Keratinocyte (primary cell): Measurements from ENCODE around the gene RAB1B. TPM values are rescaled to one million over a fixed set of nuclear protein-coding genes. Genes with fewer than 3 reads are reported as not detected.

Source experiments
- DNase-seq: peaks from one replicate; pipeline ENCODE4 v3.0.0-alpha.2; 2011; ENCODE audit warnings: low read depth, missing footprints, low spot score
- FAIRE-seq: peaks from 2 replicates; lab custom pipeline; 2011; peaks lifted over from hg19 to GRCh38; lab: Jason Lieb, UNC
- H2AFZ ChIP-seq: 2 replicates; pipeline ENCODE4 v1.6.0; 2012; ENCODE audit warnings: low read length, control low read depth, inconsistent platforms; ENCODE audit not compliant: control insufficient read depth
- H3K27ac ChIP-seq: 2 replicates; pipeline ENCODE4 v1.5.1; 2011; ENCODE audit warnings: low read length; ENCODE audit not compliant: control insufficient read depth, insufficient read depth
- H3K27me3 ChIP-seq: 3 replicates; pipeline ENCODE4 v1.6.0; 2011; ENCODE audit warnings: low read length; ENCODE audit not compliant: control insufficient read depth, insufficient read depth; ENCODE audit errors: extremely low read depth
- H3K36me3 ChIP-seq, 2 experiments: 2 replicates in 1 of 2; 3 replicates in 1 of 2; pipeline ENCODE4 v1.5.1; 2011; ENCODE audit warnings: low read length in 2 of 2, mild to moderate bottlenecking in 1 of 2; ENCODE audit not compliant: control insufficient read depth in 2 of 2, insufficient read depth in 2 of 2; ENCODE audit errors: extremely low read depth in 1 of 2
- H3K4me1 ChIP-seq: 3 replicates; pipeline ENCODE4 v1.5.1; 2011; ENCODE audit warnings: low read length; ENCODE audit not compliant: control insufficient read depth, insufficient read depth; ENCODE audit errors: extremely low read depth
- H3K4me2 ChIP-seq: 3 replicates; pipeline ENCODE4 v1.6.0; 2011; ENCODE audit warnings: low read depth, low read length; ENCODE audit not compliant: control insufficient read depth, insufficient read depth; ENCODE audit errors: extremely low read depth
- H3K4me3 ChIP-seq, 3 experiments: fragments of 200-600 bp in 1 of 3; sonication (generic) in 1 of 3; 2 replicates in 2 of 3; 3 replicates in 1 of 3; pipeline ENCODE4 v1.5.1; 2011 to 2016; ENCODE audit warnings: low read length in 3 of 3, mild to moderate bottlenecking in 3 of 3, control low read depth in 2 of 3, inconsistent platforms in 1 of 3, low read depth in 1 of 3, mixed read lengths in 1 of 3, mixed run types in 1 of 3, moderate library complexity in 1 of 3; ENCODE audit not compliant: control insufficient read depth in 2 of 3, insufficient read depth in 2 of 3; ENCODE audit errors: extremely low read depth in 1 of 3
- H3K79me2 ChIP-seq: 2 replicates; pipeline ENCODE4 v1.6.0; 2012; ENCODE audit warnings: low read length; ENCODE audit not compliant: control insufficient read depth, insufficient read depth
- H3K9ac ChIP-seq: 3 replicates; pipeline ENCODE4 v1.6.0; 2011; ENCODE audit warnings: low read length; ENCODE audit not compliant: control insufficient read depth, insufficient read depth; ENCODE audit errors: extremely low read depth
- H3K9me1 ChIP-seq: 3 replicates; pipeline ENCODE4 v1.6.0; 2011; ENCODE audit warnings: low read length; ENCODE audit not compliant: control insufficient read depth, insufficient read depth; ENCODE audit errors: extremely low read depth
- H3K9me3 ChIP-seq: 2 replicates; pipeline ENCODE4 v1.5.1; 2012; ENCODE audit warnings: low read depth, low read length; ENCODE audit not compliant: control insufficient read depth
- H4K20me1 ChIP-seq: 3 replicates; pipeline ENCODE4 v1.6.0; 2011; ENCODE audit warnings: low read length; ENCODE audit not compliant: control insufficient read depth, insufficient read depth; ENCODE audit errors: extremely low read depth
- CTCF ChIP-seq, 3 experiments: IDR thresholded peaks in 1 of 3; conservative IDR thresholded peaks in 1 of 3; optimal IDR thresholded peaks in 1 of 3; 2 replicates in 2 of 3; 3 replicates in 1 of 3; pipeline versions ENCODE3 to v1.5.1; 2011; ENCODE audit warnings: low read length in 3 of 3, mild to moderate bottlenecking in 3 of 3, moderate library complexity in 2 of 3, control low read depth in 1 of 3, inconsistent platforms in 1 of 3; ENCODE audit not compliant: insufficient read depth in 2 of 3; ENCODE audit errors: extremely low read depth in 1 of 3
- EZH2 ChIP-seq: IDR thresholded peaks from one replicate; pipeline ENCODE4 v1.6.1; 2012; ENCODE audit warnings: inconsistent platforms, mild to moderate bottlenecking, low read length, moderate library complexity
- dilution Hi-C: fragments of 300-500 bp; cut with MboI; formaldehyde crosslinking; loops from one replicate; pipeline ENCODE4 v1.7.0; 2020; ENCODE audit warnings: low sequenced_read_pairs; ENCODE audit not compliant: extremely low pct_ligation_motif_present
- polyA plus RNA-seq, 5 experiments: library from polyadenylated mRNA; depleted of rRNA in 3 of 5; stranded (reverse) in 3 of 5; stranded (forward) in 1 of 5; unstranded in 1 of 5; fragments of >200 nt; gene quantifications; 1 replicate in 1 of 5; 2 replicates in 3 of 5; 3 replicates in 1 of 5; pipeline versions ENCODE4 v1.2.1 to v1.2.3, GENCODE V29; 2011 to 2012; ENCODE audit warnings: missing spikeins in 2 of 5, low read depth in 1 of 5, low replicate concordance in 1 of 5

RAB1B gene
- polyA plus RNA-seq, 1 donor (not counting 4 experiments of a cell fraction or from before 2014, with no cell fraction given), result 133 TPM

- Histone ChIP-seq H3K27me3 (peaks cover 11% of the 10 kb centered on the region), H3K4me1 (peaks cover 14% of the 10 kb centered on the region), H3K4me3 (no peak overlapping the region), H3K9me3 (no peaks in the 10 kb centered on the region), H2AFZ (no peak overlapping the region), H3K9ac (no peak overlapping the region), H3K79me2 (no peaks in the 10 kb centered on the region), H4K20me1 (no peaks in the 10 kb centered on the region), H3K27ac (no peak overlapping the region), H3K36me3 (no peaks in the 10 kb centered on the region), H3K4me2 (no peak overlapping the region), H3K9me1 (no peaks in the 10 kb centered on the region)
- TF ChIP-seq CTCF (optimal IDR thresholded peaks at IDR 0.05 in 1 of 3, IDR thresholded peaks at IDR 0.05 in 1 of 3, conservative IDR thresholded peaks at IDR 0.05 in 1 of 3; ENCODE audit: extremely low read depth in 1 of 3, insufficient read depth in 2 of 3, low read length in 3 of 3), result no peak
- TF ChIP-seq EZH2, result no peak
- FAIRE-seq (no peak), DNase-seq (no peak)
- dilution Hi-C loops, result no loop called here
Measured at GRCh38 chr11:66317322-66317722, 48.9 kb downstream of the RAB1B start.

GRCh38 chr11:66317723-66318599 lies 49.5 kb downstream of the RAB1B start:
- FAIRE-seq (peak; percentile 77), DNase-seq (no peak)
- Histone ChIP-seq H4K20me1 (no peaks in the 10 kb centered on the region), H3K4me2 (peak overlapping the region; percentile 22), H3K9me3 (no peaks in the 10 kb centered on the region), H3K9ac (no peak overlapping the region), H3K27me3 (peaks cover 11% of the 10 kb centered on the region), H3K9me1 (no peaks in the 10 kb centered on the region), H3K79me2 (no peaks in the 10 kb centered on the region), H2AFZ (no peak overlapping the region), H3K36me3 (no peaks in the 10 kb centered on the region), H3K4me1 (peaks cover 13% of the 10 kb centered on the region), H3K27ac (no peak overlapping the region), H3K4me3 (no peak overlapping the region)
- dilution Hi-C loops, result no loop called here
- TF ChIP-seq CTCF (optimal IDR thresholded peaks at IDR 0.05 in 1 of 3, IDR thresholded peaks at IDR 0.05 in 1 of 3, conservative IDR thresholded peaks at IDR 0.05 in 1 of 3; ENCODE audit: extremely low read depth in 1 of 3, insufficient read depth in 2 of 3, low read length in 3 of 3) (no peak), EZH2 (no peak)
